HCT116 (cell line): ENCODE measurements around the gene NNT. TPM values are rescaled to one million over a fixed set of nuclear protein-coding genes. Genes with fewer than 3 reads are reported as not detected.

Experiments
- ATAC-seq: fragments of 200-7000 bp; cut with Tn5 transposase; 2 replicates; pipeline ENCODE4 v1.9.1; 2020; ENCODE audit warnings: mild to moderate bottlenecking, moderate library complexity
- BruUV-seq: library from RNA; stranded (reverse); fragments of 400-500 nt; replicated peaks from 2 replicates; lab custom pipeline; 2021; lab: Mats Ljungman, UMichigan
- CTCF ChIA-PET: fragments of 300-600 bp; sonication (Branson Sonifier 250); formaldehyde crosslinking; loops from one replicate; lab custom pipeline; 2021; ENCODE audit warnings: antibody characterized with exemption; lab: Charles Lee
- POLR2A ChIA-PET: fragments of 300-600, 350-600 bp; sonication (Branson Sonifier 250); formaldehyde crosslinking; loops from one replicate; lab custom pipeline; 2021; ENCODE audit warnings: antibody characterized with exemption; lab: Charles Lee
- RAD21 ChIA-PET, 2 experiments: fragments of 300-600 bp; sonication (Branson Sonifier 250); formaldehyde crosslinking; loops; one replicate each; lab custom pipeline; 2023; ENCODE audit warnings: low total read pairs in 2 of 2; ENCODE audit not compliant: uncharacterized antibody in 2 of 2, unreplicated experiment in 2 of 2, low non-redundant PET in 1 of 2; lab: Charles Lee
- DNase-seq: peaks from one replicate; pipeline ENCODE4 v3.0.0-alpha.2; 2010; ENCODE audit warnings: low read depth, low spot score
- H2AFZ ChIP-seq: fragments of 200-600 bp; shearing (Covaris generic), sonication (generic); 2 replicates; pipeline ENCODE4 v1.6.1; 2017; ENCODE audit warnings: low read depth, mixed run types, mixed read lengths, antibody characterized with exemption, low read length; ENCODE audit not compliant: poor library complexity, severe bottlenecking
- H3K27ac ChIP-seq: 2 replicates; pipeline ENCODE4 v1.5.1; 2012; ENCODE audit warnings: low read depth, low read length
- H3K27me3 ChIP-seq: fragments of 200-600 bp; sonication (generic); 2 replicates; pipeline ENCODE4 v1.6.1; 2016; ENCODE audit warnings: mixed run types, low read length, mixed read lengths; ENCODE audit not compliant: insufficient read depth
- H3K36me3 ChIP-seq, 2 experiments: fragments of 200-500 bp in 1 of 2; fragments of 200-600 bp in 1 of 2; sonication (Bioruptor generic) in 1 of 2; sonication (generic) in 1 of 2; 2 replicates each; pipeline versions ENCODE4 v1.5.1 to v1.6.1; 2014 to 2016; ENCODE audit warnings: low read length in 2 of 2, inconsistent platforms in 1 of 2, mixed read lengths in 1 of 2, mixed run types in 1 of 2; ENCODE audit not compliant: insufficient read depth in 2 of 2, control insufficient read depth in 1 of 2
- H3K4me1 ChIP-seq, 2 experiments: fragments of 200-600 bp in 1 of 2; sonication (generic) in 1 of 2; 2 replicates each; pipeline versions ENCODE4 v1.5.1 to v1.6.1; 2012 to 2017; ENCODE audit warnings: low read length in 2 of 2, inconsistent platforms in 1 of 2, mild to moderate bottlenecking in 1 of 2, mixed read lengths in 1 of 2, mixed run types in 1 of 2, moderate library complexity in 1 of 2; ENCODE audit not compliant: insufficient read depth in 2 of 2, control insufficient read depth in 1 of 2
- H3K4me2 ChIP-seq: fragments of 200-600 bp; sonication (generic); 2 replicates; pipeline ENCODE4 v1.6.1; 2017; ENCODE audit warnings: mixed run types, low read length, mixed read lengths
- H3K4me3 ChIP-seq, 2 experiments: fragments of 200-600 bp in 1 of 2; sonication (generic) in 1 of 2; replicated peaks in 1 of 2; 2 replicates each; pipeline ENCODE4 v1.5.1; 2011 to 2016; ENCODE audit warnings: low read length in 2 of 2, control low read depth in 1 of 2, low read depth in 1 of 2, mild to moderate bottlenecking in 1 of 2, mixed read lengths in 1 of 2, mixed run types in 1 of 2
- H3K79me2 ChIP-seq: fragments of 200-600 bp; sonication (generic); 2 replicates; pipeline ENCODE4 v1.6.1; 2017; ENCODE audit warnings: mild to moderate bottlenecking, mixed run types, low read length, moderate library complexity, mixed read lengths; ENCODE audit not compliant: insufficient read depth
- H3K9ac ChIP-seq: fragments of 200-600 bp; sonication (generic); 2 replicates; pipeline ENCODE4 v1.6.1; 2016; ENCODE audit warnings: low read length, mixed read lengths
- H3K9me2 ChIP-seq: fragments of 200-600 bp; sonication (generic), shearing (Covaris generic); 2 replicates; pipeline ENCODE4 v1.6.1; 2017; ENCODE audit warnings: mixed run types, mild to moderate bottlenecking, moderate library complexity; ENCODE audit not compliant: insufficient read depth
- H3K9me3 ChIP-seq, 2 experiments: fragments of 200-500 bp in 1 of 2; fragments of 200-600 bp in 1 of 2; sonication (Bioruptor generic) in 1 of 2; sonication (generic) in 1 of 2; 2 replicates each; pipeline ENCODE4 v1.6.1; 2014 to 2017; ENCODE audit warnings: low read length in 2 of 2, mixed read lengths in 2 of 2, inconsistent platforms in 1 of 2, low read depth in 1 of 2, mild to moderate bottlenecking in 1 of 2, mixed run types in 1 of 2, moderate library complexity in 1 of 2; ENCODE audit not compliant: control insufficient read depth in 1 of 2, insufficient read depth in 1 of 2
- H4K20me1 ChIP-seq: fragments of 200-600 bp; sonication (generic), shearing (Covaris generic); 2 replicates; pipeline ENCODE4 v1.6.1; 2017; ENCODE audit warnings: mixed run types, mild to moderate bottlenecking, moderate library complexity; ENCODE audit not compliant: insufficient read depth
- CEBPB ChIP-seq: IDR thresholded peaks from 2 replicates; pipeline ENCODE4 v1.6.1; 2012; ENCODE audit warnings: low read depth
- EGR1 ChIP-seq: IDR thresholded peaks from 2 replicates; pipeline ENCODE4 v1.6.1; 2012; ENCODE audit warnings: low read depth
- ELF1 ChIP-seq: IDR thresholded peaks from 2 replicates; pipeline ENCODE4 v1.6.1; 2012; ENCODE audit warnings: low read depth, borderline replicate concordance
- EZH2phosphoT487 ChIP-seq: fragments of 200-600 bp; IDR thresholded peaks from 2 replicates; pipeline ENCODE4 v1.6.1; 2018; ENCODE audit warnings: antibody characterized with exemption, borderline replicate concordance
- FOSL1 ChIP-seq: IDR thresholded peaks from 2 replicates; pipeline ENCODE4 v1.6.1; 2012; ENCODE audit warnings: low read depth
- JUND ChIP-seq: IDR thresholded peaks from 2 replicates; pipeline ENCODE4 v1.6.1; 2012
- POLR2A ChIP-seq: IDR thresholded peaks from 2 replicates; pipeline ENCODE4 v1.7.0; 2011; ENCODE audit warnings: borderline replicate concordance; ENCODE audit not compliant: insufficient read depth, insufficient read length; ENCODE audit errors: extremely low read depth
- POLR2AphosphoS5 ChIP-seq: IDR thresholded peaks from 2 replicates; pipeline ENCODE4 v1.6.1; 2011; ENCODE audit warnings: mild to moderate bottlenecking, low read depth, low read length, moderate library complexity
- RAD21 ChIP-seq: IDR thresholded peaks from 2 replicates; pipeline ENCODE4 v1.6.1; 2012; ENCODE audit warnings: low read depth, mild to moderate bottlenecking
- SIN3A ChIP-seq: IDR thresholded peaks from 2 replicates; pipeline ENCODE4 v1.6.1; 2012; ENCODE audit warnings: low read depth
- SP1 ChIP-seq: IDR thresholded peaks from 2 replicates; pipeline ENCODE4 v1.6.1; 2012; ENCODE audit warnings: low read depth
- TCF7L2 ChIP-seq: IDR thresholded peaks from 2 replicates; pipeline ENCODE4 v1.7.0; 2011; ENCODE audit warnings: borderline replicate concordance, inconsistent platforms; ENCODE audit not compliant: insufficient read depth, insufficient read length; ENCODE audit errors: extremely low read depth
- YY1 ChIP-seq: IDR thresholded peaks from 2 replicates; pipeline ENCODE4 v1.6.1; 2011; ENCODE audit warnings: low read length, low read depth, moderate library complexity, mild to moderate bottlenecking; ENCODE audit not compliant: insufficient replicate concordance; ENCODE audit errors: extremely low read depth
- ZFX ChIP-seq: fragments of 450-650 bp; IDR thresholded peaks from 2 replicates; pipeline ENCODE4 v1.6.1; 2017
- ZNF274 ChIP-seq: fragments of 200-500 bp; sonication (Bioruptor generic); IDR thresholded peaks from 2 replicates; pipeline ENCODE4 v1.6.1; 2014; ENCODE audit warnings: mild to moderate bottlenecking, low read depth, low read length, inconsistent platforms
- intact Hi-C: fragments of 100-400 bp; cut with micrococcal nuclease; formaldehyde crosslinking; loops from 2 replicates; pipeline ENCODE4 v1.10.0; 2022
- total RNA-seq: library from RNA; stranded (reverse); gene quantifications from one replicate; pipeline ENCODE4 v1.2.1, GENCODE V29; 2021; ENCODE audit not compliant: unreplicated experiment
- TF ChIP-seq, protein P1 (sequence below), 3 experiments: fragments of 200-600 bp in 1 of 3; sonication (generic) in 1 of 3; IDR thresholded peaks in 2 of 3; conservative IDR thresholded peaks in 1 of 3; 2 replicates each; pipeline ENCODE4 v1.5.1; 2012 to 2017; ENCODE audit warnings: low read depth in 2 of 3, low read length in 2 of 3, antibody characterized with exemption in 1 of 3, borderline replicate concordance in 1 of 3, control low read depth in 1 of 3, mild to moderate bottlenecking in 1 of 3, mixed read lengths in 1 of 3, mixed run types in 1 of 3, moderate library complexity in 1 of 3; ENCODE audit not compliant: insufficient read depth in 1 of 3
- TF ChIP-seq, protein P2 (sequence below): IDR thresholded peaks from 2 replicates; pipeline ENCODE4 v1.6.1; 2012; ENCODE audit warnings: low read depth
- TF ChIP-seq, protein P3 (sequence below): IDR thresholded peaks from 2 replicates; pipeline ENCODE4 v1.6.1; 2012
- TF ChIP-seq, protein P4 (sequence below): IDR thresholded peaks from 2 replicates; pipeline ENCODE4 v1.6.1; 2011; ENCODE audit warnings: mild to moderate bottlenecking, low read length, moderate library complexity; ENCODE audit not compliant: insufficient replicate concordance; ENCODE audit errors: extremely low read depth
- TF ChIP-seq, protein P5 (sequence below): IDR thresholded peaks from 2 replicates; pipeline ENCODE4 v1.6.1; 2012

Gene NNT
- total RNA-seq, 1 experiment from 2014 or later, result 0.32 TPM

DNA sequence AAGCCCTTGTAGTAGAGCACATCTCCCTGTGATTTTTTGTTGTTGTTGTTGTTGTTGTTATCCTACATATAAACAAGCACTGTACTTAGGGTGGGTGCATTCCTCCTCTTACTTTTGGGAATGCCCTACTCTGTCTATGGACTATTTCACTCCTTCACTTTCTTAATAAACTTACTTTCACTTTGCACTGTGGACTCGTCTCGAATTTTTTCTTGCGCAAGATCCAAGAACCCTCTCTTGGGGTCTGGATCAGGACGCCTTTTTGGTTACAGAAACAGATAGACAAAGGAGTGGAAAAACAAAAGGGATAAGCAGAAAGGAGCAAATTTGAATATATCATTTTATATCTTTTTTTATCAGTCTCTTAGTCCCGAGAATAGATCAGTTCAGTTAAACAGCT lies 31.7 kb upstream of the NNT start:
- no peak for DNase-seq
- BruUV-seq, result no TSS peak

More for the DNA sequence above, 31.7 kb upstream of the NNT start:
- Histone ChIP-seq H3K27me3 (no peaks in the 10 kb centered on the region), H3K4me3 (no peak overlapping the region), H3K36me3 (no peaks in the 10 kb centered on the region), H3K4me1 (0 out of 4 replicates have a peak, but pooled peaks cover 0 to 2% of the 10 kb centered on the region in 2 experiments), H3K9me2 (no peaks in the 10 kb centered on the region), H3K4me2 (no peak overlapping the region), H2AFZ (no peak overlapping the region), H3K79me2 (no peaks in the 10 kb centered on the region), H3K27ac (no peak overlapping the region), H3K9ac (no peak overlapping the region), H4K20me1 (no peaks in the 10 kb centered on the region), H3K9me3 (no peaks in the 10 kb centered on the region)
- ChIA-PET RAD21 (no interaction called here), POLR2A (no interaction called here), CTCF (no interaction called here)
- no peak for ATAC-seq
- no peak for TF ChIP-seq ELF1
- no peak for TF ChIP-seq JUND
- no peak for TF ChIP-seq ZNF274
- TF ChIP-seq, protein P1, sequence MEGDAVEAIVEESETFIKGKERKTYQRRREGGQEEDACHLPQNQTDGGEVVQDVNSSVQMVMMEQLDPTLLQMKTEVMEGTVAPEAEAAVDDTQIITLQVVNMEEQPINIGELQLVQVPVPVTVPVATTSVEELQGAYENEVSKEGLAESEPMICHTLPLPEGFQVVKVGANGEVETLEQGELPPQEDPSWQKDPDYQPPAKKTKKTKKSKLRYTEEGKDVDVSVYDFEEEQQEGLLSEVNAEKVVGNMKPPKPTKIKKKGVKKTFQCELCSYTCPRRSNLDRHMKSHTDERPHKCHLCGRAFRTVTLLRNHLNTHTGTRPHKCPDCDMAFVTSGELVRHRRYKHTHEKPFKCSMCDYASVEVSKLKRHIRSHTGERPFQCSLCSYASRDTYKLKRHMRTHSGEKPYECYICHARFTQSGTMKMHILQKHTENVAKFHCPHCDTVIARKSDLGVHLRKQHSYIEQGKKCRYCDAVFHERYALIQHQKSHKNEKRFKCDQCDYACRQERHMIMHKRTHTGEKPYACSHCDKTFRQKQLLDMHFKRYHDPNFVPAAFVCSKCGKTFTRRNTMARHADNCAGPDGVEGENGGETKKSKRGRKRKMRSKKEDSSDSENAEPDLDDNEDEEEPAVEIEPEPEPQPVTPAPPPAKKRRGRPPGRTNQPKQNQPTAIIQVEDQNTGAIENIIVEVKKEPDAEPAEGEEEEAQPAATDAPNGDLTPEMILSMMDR (IDR thresholded peaks at IDR 0.05 in 2 of 3, conservative IDR thresholded peaks at IDR 0.05 in 1 of 3; ENCODE audit: borderline replicate concordance in 1 of 3, insufficient read depth in 1 of 3, low read depth in 2 of 3, low read length in 2 of 3), result no peak
- TF ChIP-seq, protein P2, sequence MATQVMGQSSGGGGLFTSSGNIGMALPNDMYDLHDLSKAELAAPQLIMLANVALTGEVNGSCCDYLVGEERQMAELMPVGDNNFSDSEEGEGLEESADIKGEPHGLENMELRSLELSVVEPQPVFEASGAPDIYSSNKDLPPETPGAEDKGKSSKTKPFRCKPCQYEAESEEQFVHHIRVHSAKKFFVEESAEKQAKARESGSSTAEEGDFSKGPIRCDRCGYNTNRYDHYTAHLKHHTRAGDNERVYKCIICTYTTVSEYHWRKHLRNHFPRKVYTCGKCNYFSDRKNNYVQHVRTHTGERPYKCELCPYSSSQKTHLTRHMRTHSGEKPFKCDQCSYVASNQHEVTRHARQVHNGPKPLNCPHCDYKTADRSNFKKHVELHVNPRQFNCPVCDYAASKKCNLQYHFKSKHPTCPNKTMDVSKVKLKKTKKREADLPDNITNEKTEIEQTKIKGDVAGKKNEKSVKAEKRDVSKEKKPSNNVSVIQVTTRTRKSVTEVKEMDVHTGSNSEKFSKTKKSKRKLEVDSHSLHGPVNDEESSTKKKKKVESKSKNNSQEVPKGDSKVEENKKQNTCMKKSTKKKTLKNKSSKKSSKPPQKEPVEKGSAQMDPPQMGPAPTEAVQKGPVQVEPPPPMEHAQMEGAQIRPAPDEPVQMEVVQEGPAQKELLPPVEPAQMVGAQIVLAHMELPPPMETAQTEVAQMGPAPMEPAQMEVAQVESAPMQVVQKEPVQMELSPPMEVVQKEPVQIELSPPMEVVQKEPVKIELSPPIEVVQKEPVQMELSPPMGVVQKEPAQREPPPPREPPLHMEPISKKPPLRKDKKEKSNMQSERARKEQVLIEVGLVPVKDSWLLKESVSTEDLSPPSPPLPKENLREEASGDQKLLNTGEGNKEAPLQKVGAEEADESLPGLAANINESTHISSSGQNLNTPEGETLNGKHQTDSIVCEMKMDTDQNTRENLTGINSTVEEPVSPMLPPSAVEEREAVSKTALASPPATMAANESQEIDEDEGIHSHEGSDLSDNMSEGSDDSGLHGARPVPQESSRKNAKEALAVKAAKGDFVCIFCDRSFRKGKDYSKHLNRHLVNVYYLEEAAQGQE, result no peak
- TF ChIP-seq, protein P3, sequence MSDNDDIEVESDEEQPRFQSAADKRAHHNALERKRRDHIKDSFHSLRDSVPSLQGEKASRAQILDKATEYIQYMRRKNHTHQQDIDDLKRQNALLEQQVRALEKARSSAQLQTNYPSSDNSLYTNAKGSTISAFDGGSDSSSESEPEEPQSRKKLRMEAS, result no peak
- TF ChIP-seq RAD21, result no peak
- TF ChIP-seq SP1, result no peak
- no peak for TF ChIP-seq CEBPB
- TF ChIP-seq FOSL1, result no peak
- TF ChIP-seq, protein P4, sequence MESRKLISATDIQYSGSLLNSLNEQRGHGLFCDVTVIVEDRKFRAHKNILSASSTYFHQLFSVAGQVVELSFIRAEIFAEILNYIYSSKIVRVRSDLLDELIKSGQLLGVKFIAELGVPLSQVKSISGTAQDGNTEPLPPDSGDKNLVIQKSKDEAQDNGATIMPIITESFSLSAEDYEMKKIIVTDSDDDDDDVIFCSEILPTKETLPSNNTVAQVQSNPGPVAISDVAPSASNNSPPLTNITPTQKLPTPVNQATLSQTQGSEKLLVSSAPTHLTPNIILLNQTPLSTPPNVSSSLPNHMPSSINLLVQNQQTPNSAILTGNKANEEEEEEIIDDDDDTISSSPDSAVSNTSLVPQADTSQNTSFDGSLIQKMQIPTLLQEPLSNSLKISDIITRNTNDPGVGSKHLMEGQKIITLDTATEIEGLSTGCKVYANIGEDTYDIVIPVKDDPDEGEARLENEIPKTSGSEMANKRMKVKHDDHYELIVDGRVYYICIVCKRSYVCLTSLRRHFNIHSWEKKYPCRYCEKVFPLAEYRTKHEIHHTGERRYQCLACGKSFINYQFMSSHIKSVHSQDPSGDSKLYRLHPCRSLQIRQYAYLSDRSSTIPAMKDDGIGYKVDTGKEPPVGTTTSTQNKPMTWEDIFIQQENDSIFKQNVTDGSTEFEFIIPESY, result no peak
- TF ChIP-seq EGR1, result no peak
- TF ChIP-seq POLR2AphosphoS5, result no peak
- TF ChIP-seq EZH2phosphoT487, result no peak
- no peak for TF ChIP-seq SIN3A
- no peak for TF ChIP-seq POLR2A
- no peak for TF ChIP-seq TCF7L2
- TF ChIP-seq ZFX, result no peak
- TF ChIP-seq YY1, result no peak
- TF ChIP-seq, protein P5, sequence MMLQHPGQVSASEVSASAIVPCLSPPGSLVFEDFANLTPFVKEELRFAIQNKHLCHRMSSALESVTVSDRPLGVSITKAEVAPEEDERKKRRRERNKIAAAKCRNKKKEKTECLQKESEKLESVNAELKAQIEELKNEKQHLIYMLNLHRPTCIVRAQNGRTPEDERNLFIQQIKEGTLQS, result no peak
- intact Hi-C loops, result no loop called here
